ENCODE results near the gene NHLRC2. TPM values are rescaled to one million over a fixed set of nuclear protein-coding genes. Genes with fewer than 3 reads are reported as not detected.

NHLRC2 gene
- total and polyA plus RNA-seq, 10 of the 15 experiments (the other 5 are each of a cell fraction or from before 2014, with no cell fraction given) = 1.9 to 31.3 (median 15.9) TPM

GRCh38 chr10:113920875-113921274 is 66.4 kb downstream of the NHLRC2 start:
- Histone ChIP-seq H3K4me3 (no peak overlapping the region), H3K9ac (ENCODE audit: control insufficient read depth, insufficient read depth, low read length) (no peak overlapping the region), H3K9me3 (replicated peaks; ENCODE audit: control insufficient read depth, insufficient read depth, low read length) (peaks cover 5% of the 10 kb centered on the region), H3K27me3 (replicated peaks in 1 of 2; ENCODE audit: control insufficient read depth in 2 of 2, insufficient read depth in 2 of 2, low read length in 1 of 2) (no peaks in the 10 kb centered on the region), H2AFZ (ENCODE audit: control insufficient read depth, low read depth, low read length) (no peak overlapping the region), H3K27ac (ENCODE audit: control insufficient read depth, insufficient read depth) (no peak overlapping the region), H4K20me1 (ENCODE audit: control insufficient read depth, insufficient read depth) (no peaks in the 10 kb centered on the region), H3K4me1 (ENCODE audit: control insufficient read depth, insufficient read depth, low read length) (no peaks in the 10 kb centered on the region), H3K36me3 (ENCODE audit: control insufficient read depth in 2 of 2, insufficient read depth in 2 of 2, low read length in 1 of 2) (no peaks in the 10 kb centered on the region), H3K79me2 (ENCODE audit: control insufficient read depth, insufficient read depth, low read length) (no peaks in the 10 kb centered on the region), H3K4me2 (ENCODE audit: control insufficient read depth, insufficient read depth) (no peak overlapping the region)
- DNase-seq (ENCODE audit: low read depth, low spot score) = no peak
- no peak for ATAC-seq
- ChIA-PET RAD21 (ENCODE audit: unreplicated experiment) (interaction anchor here (1.5 kb wide), 1 partner anchor 11 kb away, joined by 5 read pairs; no protein-coding TSS in a partner anchor), CTCF (interaction anchor here (0.6 to 2.0 kb wide), 3 partner anchors 10 to 185 kb away, joined by 3 to 7 read pairs (median 4); no protein-coding TSS in a partner anchor), POLR2A (interaction anchor here (1.2 kb wide), 1 partner anchor 11 kb away, joined by 3 read pairs; no protein-coding TSS in a partner anchor), SMC1A (ENCODE audit: uncharacterized antibody, unreplicated experiment) (interaction anchor here (1.5 kb wide), 1 partner anchor 11 kb away, joined by 4 read pairs; no protein-coding TSS in a partner anchor)
- intact Hi-C loops (cut with micrococcal nuclease; ENCODE audit: unreplicated experiment) (loop anchor here (5.0 kb wide), 1 partner anchor 191 kb away; no protein-coding TSS in a partner anchor), in situ Hi-C loops (cut with MboI) (no loop called here)
- BruUV-seq (replicated peaks) = no TSS peak
- FAIRE-seq = no peak
- 94% methylated on average over 3 of the region's 3 CpGs for WGBS (ENCODE audit: insufficient coverage, insufficient replicate concordance, low lambda C conversion rate, missing lambda C conversion rate)
- no peak for TF ChIP-seq MEF2A (IDR thresholded peaks at IDR 0.05; ENCODE audit: insufficient read depth, low read depth, low read length)
- no peak for TF ChIP-seq ATF2 (IDR thresholded peaks at IDR 0.05; ENCODE audit: low read length)
- no peak for TF ChIP-seq POLR2AphosphoS5 (IDR thresholded peaks at IDR 0.05; ENCODE audit: low read length)
- TF ChIP-seq, protein P1, sequence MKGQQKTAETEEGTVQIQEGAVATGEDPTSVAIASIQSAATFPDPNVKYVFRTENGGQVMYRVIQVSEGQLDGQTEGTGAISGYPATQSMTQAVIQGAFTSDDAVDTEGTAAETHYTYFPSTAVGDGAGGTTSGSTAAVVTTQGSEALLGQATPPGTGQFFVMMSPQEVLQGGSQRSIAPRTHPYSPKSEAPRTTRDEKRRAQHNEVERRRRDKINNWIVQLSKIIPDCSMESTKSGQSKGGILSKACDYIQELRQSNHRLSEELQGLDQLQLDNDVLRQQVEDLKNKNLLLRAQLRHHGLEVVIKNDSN (IDR thresholded peaks at IDR 0.05; ENCODE audit: borderline replicate concordance, extremely low read length, insufficient read depth, low read depth, low read length) = no peak
- TF ChIP-seq ZZZ3 (IDR thresholded peaks at IDR 0.05; ENCODE audit: control insufficient read depth, insufficient read length, low read depth) = no peak
- no peak for TF ChIP-seq ZBTB4 (CRISPR knock-in tag; IDR thresholded peaks at IDR 0.05)
- no peak for TF ChIP-seq BHLHE40 (IDR thresholded peaks at IDR 0.05; ENCODE audit: borderline replicate concordance in 1 of 2, low read depth in 2 of 2, low read length in 1 of 2)
- no peak for TF ChIP-seq YBX1 (IDR thresholded peaks at IDR 0.05)
- TF ChIP-seq, protein P2, sequence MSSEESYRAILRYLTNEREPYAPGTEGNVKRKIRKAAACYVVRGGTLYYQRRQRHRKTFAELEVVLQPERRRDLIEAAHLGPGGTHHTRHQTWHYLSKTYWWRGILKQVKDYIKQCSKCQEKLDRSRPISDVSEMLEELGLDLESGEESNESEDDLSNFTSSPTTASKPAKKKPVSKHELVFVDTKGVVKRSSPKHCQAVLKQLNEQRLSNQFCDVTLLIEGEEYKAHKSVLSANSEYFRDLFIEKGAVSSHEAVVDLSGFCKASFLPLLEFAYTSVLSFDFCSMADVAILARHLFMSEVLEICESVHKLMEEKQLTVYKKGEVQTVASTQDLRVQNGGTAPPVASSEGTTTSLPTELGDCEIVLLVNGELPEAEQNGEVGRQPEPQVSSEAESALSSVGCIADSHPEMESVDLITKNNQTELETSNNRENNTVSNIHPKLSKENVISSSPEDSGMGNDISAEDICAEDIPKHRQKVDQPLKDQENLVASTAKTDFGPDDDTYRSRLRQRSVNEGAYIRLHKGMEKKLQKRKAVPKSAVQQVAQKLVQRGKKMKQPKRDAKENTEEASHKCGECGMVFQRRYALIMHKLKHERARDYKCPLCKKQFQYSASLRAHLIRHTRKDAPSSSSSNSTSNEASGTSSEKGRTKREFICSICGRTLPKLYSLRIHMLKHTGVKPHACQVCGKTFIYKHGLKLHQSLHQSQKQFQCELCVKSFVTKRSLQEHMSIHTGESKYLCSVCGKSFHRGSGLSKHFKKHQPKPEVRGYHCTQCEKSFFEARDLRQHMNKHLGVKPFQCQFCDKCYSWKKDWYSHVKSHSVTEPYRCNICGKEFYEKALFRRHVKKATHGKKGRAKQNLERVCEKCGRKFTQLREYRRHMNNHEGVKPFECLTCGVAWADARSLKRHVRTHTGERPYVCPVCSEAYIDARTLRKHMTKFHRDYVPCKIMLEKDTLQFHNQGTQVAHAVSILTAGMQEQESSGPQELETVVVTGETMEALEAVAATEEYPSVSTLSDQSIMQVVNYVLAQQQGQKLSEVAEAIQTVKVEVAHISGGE (CRISPR knock-in tag; IDR thresholded peaks at IDR 0.05) = no peak
- no peak for TF ChIP-seq JUND (IDR thresholded peaks at IDR 0.05; ENCODE audit: low read depth, low read length)
- TF ChIP-seq, protein P3, sequence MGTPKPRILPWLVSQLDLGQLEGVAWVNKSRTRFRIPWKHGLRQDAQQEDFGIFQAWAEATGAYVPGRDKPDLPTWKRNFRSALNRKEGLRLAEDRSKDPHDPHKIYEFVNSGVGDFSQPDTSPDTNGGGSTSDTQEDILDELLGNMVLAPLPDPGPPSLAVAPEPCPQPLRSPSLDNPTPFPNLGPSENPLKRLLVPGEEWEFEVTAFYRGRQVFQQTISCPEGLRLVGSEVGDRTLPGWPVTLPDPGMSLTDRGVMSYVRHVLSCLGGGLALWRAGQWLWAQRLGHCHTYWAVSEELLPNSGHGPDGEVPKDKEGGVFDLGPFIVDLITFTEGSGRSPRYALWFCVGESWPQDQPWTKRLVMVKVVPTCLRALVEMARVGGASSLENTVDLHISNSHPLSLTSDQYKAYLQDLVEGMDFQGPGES (IDR thresholded peaks at IDR 0.05) = no peak
- no peak for TF ChIP-seq TCF12 (IDR thresholded peaks at IDR 0.05; ENCODE audit: low read depth, low read length)
